IMR-90 (cell line): Measurements from ENCODE around the gene KDM3B. TPM values are rescaled to one million over a fixed set of nuclear protein-coding genes. Genes with fewer than 3 reads are reported as not detected.

Experiments
- ATAC-seq: fragments of 200-7000 bp; cut with Tn5 transposase; 2 replicates; pipeline ENCODE4 v1.9.1; 2020; ENCODE audit warnings: low read depth, mild to moderate bottlenecking, moderate library complexity
- BruUV-seq: library from RNA; stranded (reverse); fragments of 400-500 nt; replicated peaks from 2 replicates; lab custom pipeline; 2021; lab: Mats Ljungman, UMichigan
- CTCF ChIA-PET: fragments of 300-600 bp; formaldehyde crosslinking; extraction: SDS; loops from one replicate; lab custom pipeline; 2021; ENCODE audit warnings: antibody characterized with exemption; lab: Yijun Ruan, JAX
- POLR2A ChIA-PET: fragments of 300-600 bp; sonication (Branson Sonifier 250); formaldehyde crosslinking; loops from one replicate; lab custom pipeline; 2022; ENCODE audit warnings: antibody characterized with exemption; ENCODE audit not compliant: unreplicated experiment; lab: Charles Lee
- DNase-seq: peaks from one replicate; pipeline ENCODE4 v3.0.0; 2013
- H2AFZ ChIP-seq: replicated peaks from 2 replicates; pipeline ENCODE3; 2013; ENCODE audit warnings: low read length, mild to moderate bottlenecking; ENCODE audit not compliant: poor library complexity
- H2AK5ac ChIP-seq: 2 replicates; pipeline ENCODE4 v1.6.1; 2013; ENCODE audit warnings: low read depth, low read length, inconsistent platforms
- H2AK9ac ChIP-seq: replicated peaks from 2 replicates; pipeline ENCODE3; 2013; ENCODE audit warnings: mild to moderate bottlenecking, low read depth, low read length, moderate library complexity; ENCODE audit not compliant: poor library complexity
- H2BK120ac ChIP-seq: 2 replicates; pipeline ENCODE4 v1.6.1; 2013; ENCODE audit warnings: low read depth, low read length, inconsistent platforms
- H2BK15ac ChIP-seq: 3 replicates; pipeline ENCODE4 v1.6.1; 2013; ENCODE audit warnings: low read depth, low read length, inconsistent platforms
- H2BK20ac ChIP-seq: 2 replicates; pipeline ENCODE4 v1.6.1; 2013; ENCODE audit warnings: low read depth, mild to moderate bottlenecking, inconsistent platforms, low read length, moderate library complexity
- H2BK5ac ChIP-seq: 2 replicates; pipeline ENCODE4 v1.6.1; 2013; ENCODE audit warnings: mild to moderate bottlenecking, low read depth, low read length, inconsistent platforms; ENCODE audit not compliant: poor library complexity, severe bottlenecking
- H3K14ac ChIP-seq: replicated peaks from 2 replicates; pipeline ENCODE4 v1.6.1; 2013; ENCODE audit warnings: low read depth, low read length, inconsistent platforms
- H3K18ac ChIP-seq: 2 replicates; pipeline ENCODE4 v1.6.1; 2013; ENCODE audit warnings: low read depth, low read length, control low read depth
- H3K23ac ChIP-seq: 2 replicates; pipeline ENCODE4 v1.6.1; 2013; ENCODE audit warnings: low read depth, low read length, inconsistent platforms
- H3K27ac ChIP-seq: 2 replicates; pipeline ENCODE4 v1.5.1; 2013; ENCODE audit warnings: mild to moderate bottlenecking, control low read depth, low read length; ENCODE audit not compliant: insufficient read depth
- H3K27me3 ChIP-seq: 2 replicates; pipeline ENCODE4 v1.6.1; 2013; ENCODE audit warnings: low read length; ENCODE audit not compliant: control insufficient read depth, insufficient read depth
- H3K36me3 ChIP-seq: 2 replicates; pipeline ENCODE4 v1.6.1; 2013; ENCODE audit warnings: low read length, mixed read lengths; ENCODE audit not compliant: control insufficient read depth, insufficient read depth
- H3K4ac ChIP-seq: 2 replicates; pipeline ENCODE4 v1.6.1; 2013; ENCODE audit warnings: low read depth, low read length, inconsistent platforms
- H3K4me1 ChIP-seq: 2 replicates; pipeline ENCODE4 v1.6.1; 2013; ENCODE audit warnings: low read length, mixed read lengths; ENCODE audit not compliant: control insufficient read depth, insufficient read depth
- H3K4me2 ChIP-seq: 2 replicates; pipeline ENCODE4 v1.6.1; 2013; ENCODE audit warnings: low read depth, mild to moderate bottlenecking, control low read depth, low read length, moderate library complexity
- H3K4me3 ChIP-seq: 2 replicates; pipeline ENCODE4 v1.5.1; 2013; ENCODE audit warnings: low read depth, mild to moderate bottlenecking, control low read depth, low read length, moderate library complexity; ENCODE audit not compliant: insufficient read depth
- H3K56ac ChIP-seq: 2 replicates; pipeline ENCODE4 v1.6.1; 2013; ENCODE audit warnings: low read length, inconsistent platforms; ENCODE audit not compliant: insufficient read depth; ENCODE audit errors: extremely low read depth
- H3K79me1 ChIP-seq, 2 experiments: 2 replicates each; pipeline ENCODE4 v1.6.1; 2013; ENCODE audit warnings: low read length in 2 of 2, inconsistent platforms in 1 of 2, low read depth in 1 of 2
- H3K9ac ChIP-seq: 2 replicates; pipeline ENCODE4 v1.6.1; 2013; ENCODE audit warnings: low read depth, low read length, control low read depth
- H3K9me1 ChIP-seq: 2 replicates; pipeline ENCODE4 v1.6.1; 2013; ENCODE audit warnings: low read length, inconsistent platforms; ENCODE audit not compliant: insufficient read depth
- H3K9me3 ChIP-seq: 2 replicates; pipeline ENCODE4 v1.6.1; 2013; ENCODE audit warnings: low read length; ENCODE audit not compliant: control insufficient read depth, insufficient read depth
- H4K20me1 ChIP-seq: 2 replicates; pipeline ENCODE4 v1.6.1; 2013; ENCODE audit warnings: low read length, inconsistent platforms; ENCODE audit not compliant: insufficient read depth
- H4K5ac ChIP-seq: 2 replicates; pipeline ENCODE4 v1.6.1; 2013; ENCODE audit warnings: mild to moderate bottlenecking, low read depth, low read length, control low read depth
- H4K8ac ChIP-seq, 2 experiments: 2 replicates each; pipeline ENCODE4 v1.6.1; 2013; ENCODE audit warnings: low read depth in 2 of 2, low read length in 2 of 2, control low read depth in 1 of 2, inconsistent platforms in 1 of 2
- H4K91ac ChIP-seq: 2 replicates; pipeline ENCODE4 v1.6.1; 2013; ENCODE audit warnings: low read depth, low read length, inconsistent platforms; ENCODE audit not compliant: insufficient read depth
- MAFK ChIP-seq: IDR thresholded peaks from 2 replicates; pipeline ENCODE4 v1.6.1; 2012; ENCODE audit warnings: low read depth, low read length, improper control_type of control experiment
- whole genome bisulfite sequencing, 2 experiments: methylation state at CpG; one replicate each; pipeline versions ENCODE4 v1.1.5 to v1.1.7; 2013; ENCODE audit warnings: missing lambda C conversion rate in 2 of 2; ENCODE audit not compliant: insufficient read length in 1 of 2; ENCODE audit errors: extremely low coverage in 2 of 2; 5-methylcytosine and 5-hydroxymethylcytosine counted together
- dilution Hi-C: fragments of 300-500 bp; cut with HindIII; formaldehyde crosslinking; loops from one replicate; pipeline ENCODE4 v1.14.3; 2018; ENCODE audit warnings: low sequenced_read_pairs; ENCODE audit not compliant: unreplicated experiment
- in situ Hi-C: fragments of 300-500 bp; cut with MboI; formaldehyde crosslinking; loops from 3 replicates; pipeline ENCODE4 v1.14.3; 2019; ENCODE audit warnings: low sequenced_read_pairs, inconsistent platforms, mixed read lengths
- intact Hi-C: fragments of 100-400 bp; cut with micrococcal nuclease; formaldehyde crosslinking; loops from 2 replicates; pipeline ENCODE4 v1.10.0; 2022
- polyA plus RNA-seq, 3 experiments: library from polyadenylated mRNA; depleted of rRNA; stranded (reverse); fragments of >200 nt; gene quantifications; 2 replicates each; pipeline ENCODE4 v1.2.3, GENCODE V29; 2012; ENCODE audit warnings: low replicate concordance in 1 of 3
- total RNA-seq: library from RNA; depleted of rRNA; stranded (reverse); fragments of >200 nt; gene quantifications from 2 replicates; pipeline ENCODE4 v1.2.3, GENCODE V29; 2012

KDM3B gene
- total and polyA plus RNA-seq, 2 of the 4 experiments (the other 2 are of a cell fraction), result 19.4 to 35.8 TPM

GRCh38 chr5:138435943-138436342 lies 83.5 kb downstream of the KDM3B start:
- Histone ChIP-seq H3K9me1 (peaks cover 6% of the 10 kb centered on the region; the same call in 1 of the 2 replicates), H3K9ac (no peak overlapping the region), H3K27me3 (no peaks in the 10 kb centered on the region), H4K5ac (no peak overlapping the region), H2AK9ac (no peak overlapping the region), H3K4me1 (peaks cover 9% of the 10 kb centered on the region; the same call in 1 of the 2 replicates), H2AK5ac (no peak overlapping the region), H2BK20ac (no peak overlapping the region), H3K18ac (no peak overlapping the region), H4K8ac (no peak overlapping the region), H3K9me3 (no peaks in the 10 kb centered on the region), H3K36me3 (peaks cover 22% of the 10 kb centered on the region), H3K4ac (no peak overlapping the region), H2AFZ (no peak overlapping the region), H3K23ac (no peak overlapping the region), H3K4me3 (no peak overlapping the region), H3K56ac (no peak overlapping the region), H2BK5ac (no peak overlapping the region), H3K14ac (no peak overlapping the region), H3K79me1 (peaks cover 0 to 8% of the 10 kb centered on the region in 2 experiments; a peak in 2 of 4 replicates), H4K91ac (no peak overlapping the region), H3K27ac (no peak overlapping the region), H2BK15ac (no peak overlapping the region), H3K4me2 (no peak overlapping the region), H4K20me1 (0 out of 2 replicates have a peak, but pooled peaks cover 6% of the 10 kb centered on the region), H2BK120ac (no peak overlapping the region)
- no peak for TF ChIP-seq MAFK
- DNase-seq, result no peak
- dilution Hi-C loops, result no loop called here
- ChIA-PET POLR2A (no interaction called here), CTCF (no interaction called here)
- ATAC-seq, result no peak
- intact Hi-C loops, result no loop called here
- no CpG with 5 or more reads among the region's 5 CpGs for WGBS, 2 experiments
- in situ Hi-C loops, result no loop called here
- BruUV-seq, result no TSS peak
